ENCODE data around the gene DUS1L.

The DUS1L gene

GRCh38 chr17:82095777-82096708 is 30.4 kb upstream of the DUS1L start:
- peaks cover 6% of the 10 kb centered on the region; the same call in 1 of the 2 replicates for H4K20me1 ChIP-seq (ENCODE audit: insufficient read depth, low read length)

DNA sequence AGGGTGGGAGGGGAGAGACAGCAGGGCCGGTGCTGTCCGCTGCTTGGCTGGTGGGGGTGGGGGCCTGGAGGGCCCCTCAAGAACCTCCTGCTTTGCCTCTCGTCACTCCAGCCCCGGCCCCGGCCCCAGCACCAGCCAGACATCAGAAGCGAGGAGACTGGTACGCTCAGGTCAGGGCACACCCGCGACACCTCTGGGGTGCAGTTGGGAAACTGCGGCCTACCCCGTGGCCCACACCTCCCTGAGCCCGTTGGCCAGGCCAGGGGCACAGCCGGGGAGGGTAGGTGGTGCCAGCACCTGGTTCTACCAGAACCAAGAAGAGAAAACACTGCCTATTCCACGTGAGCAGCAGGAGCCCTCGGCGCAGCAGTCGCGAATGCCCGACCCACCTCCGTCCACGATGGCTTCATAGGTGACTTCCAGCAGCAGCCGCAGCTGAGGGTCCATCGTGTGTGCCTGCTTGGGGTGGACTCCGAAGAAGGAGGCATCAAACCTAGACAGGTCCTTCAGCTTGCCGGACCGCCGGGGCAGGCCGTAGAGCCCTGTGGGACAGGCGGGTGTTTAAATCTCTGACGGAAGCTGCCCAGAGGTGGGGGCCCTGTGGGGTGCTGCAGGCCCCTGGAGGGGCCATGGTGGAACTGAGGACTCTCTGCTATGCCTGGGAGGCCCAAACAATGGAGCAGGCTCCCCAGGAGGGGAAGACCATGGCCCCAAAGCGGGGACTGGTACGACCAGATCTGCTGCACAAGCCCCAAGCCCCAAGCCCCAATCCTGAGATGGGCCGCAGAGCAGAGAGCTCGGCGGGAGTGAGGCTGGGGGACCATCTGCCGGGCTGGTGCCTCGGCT is 29.6 kb upstream of the DUS1L start:
- DNase-seq = no peak
- peaks cover 60% of the 10 kb centered on the region for H3K79me2 ChIP-seq (ENCODE audit: low read length)
- H3K36me3 ChIP-seq (replicated peaks; ENCODE audit: insufficient read depth, low read length) = peaks cover 9% of the 10 kb centered on the region
- H3F3A ChIP-seq (ENCODE audit: insufficient read depth, low read length) = 0 out of 2 replicates have a peak, but pooled peaks cover 6% of the 10 kb centered on the region
- peaks cover 6% of the 10 kb centered on the region; the same call in 1 of the 2 replicates for H4K20me1 ChIP-seq (ENCODE audit: insufficient read depth, low read length)
- H2AFZ ChIP-seq (ENCODE audit: low read length) = no peak overlapping the region
- no peak overlapping the region for H3K9ac ChIP-seq (ENCODE audit: low read length)
- peaks cover 17% of the 10 kb centered on the region for H3K4me1 ChIP-seq (ENCODE audit: low read length)
- TF ChIP-seq EZH2phosphoT487 (IDR thresholded peaks at IDR 0.05; ENCODE audit: low read length) (no peak), EZH2 (optimal IDR thresholded peaks at IDR 0.05; ENCODE audit: low read depth, low read length) (no peak)
- TF ChIP-seq, protein P1, sequence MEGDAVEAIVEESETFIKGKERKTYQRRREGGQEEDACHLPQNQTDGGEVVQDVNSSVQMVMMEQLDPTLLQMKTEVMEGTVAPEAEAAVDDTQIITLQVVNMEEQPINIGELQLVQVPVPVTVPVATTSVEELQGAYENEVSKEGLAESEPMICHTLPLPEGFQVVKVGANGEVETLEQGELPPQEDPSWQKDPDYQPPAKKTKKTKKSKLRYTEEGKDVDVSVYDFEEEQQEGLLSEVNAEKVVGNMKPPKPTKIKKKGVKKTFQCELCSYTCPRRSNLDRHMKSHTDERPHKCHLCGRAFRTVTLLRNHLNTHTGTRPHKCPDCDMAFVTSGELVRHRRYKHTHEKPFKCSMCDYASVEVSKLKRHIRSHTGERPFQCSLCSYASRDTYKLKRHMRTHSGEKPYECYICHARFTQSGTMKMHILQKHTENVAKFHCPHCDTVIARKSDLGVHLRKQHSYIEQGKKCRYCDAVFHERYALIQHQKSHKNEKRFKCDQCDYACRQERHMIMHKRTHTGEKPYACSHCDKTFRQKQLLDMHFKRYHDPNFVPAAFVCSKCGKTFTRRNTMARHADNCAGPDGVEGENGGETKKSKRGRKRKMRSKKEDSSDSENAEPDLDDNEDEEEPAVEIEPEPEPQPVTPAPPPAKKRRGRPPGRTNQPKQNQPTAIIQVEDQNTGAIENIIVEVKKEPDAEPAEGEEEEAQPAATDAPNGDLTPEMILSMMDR (IDR thresholded peaks at IDR 0.05; ENCODE audit: low read length) = no peak
- no peaks in the 10 kb centered on the region for H3K9me3 ChIP-seq (replicated peaks; ENCODE audit: insufficient read depth, low read length)
- no peak overlapping the region for H3K4me2 ChIP-seq (ENCODE audit: low read depth, low read length)
- H3K4me3 ChIP-seq (ENCODE audit: low read length) = no peak overlapping the region
- no peaks in the 10 kb centered on the region for H3K27me3 ChIP-seq (replicated peaks; ENCODE audit: insufficient read depth, low read length)
- no peak overlapping the region for H3K27ac ChIP-seq (ENCODE audit: low read length)
- no peaks in the 10 kb centered on the region for H3K9me2 ChIP-seq (replicated peaks; ENCODE audit: insufficient read depth, low read length)

More at GRCh38 chr17:82095777-82096708, 30.4 kb upstream of the DUS1L start:
- Histone ChIP-seq H3K27me3 (replicated peaks; ENCODE audit: insufficient read depth, low read length) (no peaks in the 10 kb centered on the region), H3F3A (ENCODE audit: insufficient read depth, low read length) (0 out of 2 replicates have a peak, but pooled peaks cover 6% of the 10 kb centered on the region), H3K79me2 (ENCODE audit: low read length) (peaks cover 55% of the 10 kb centered on the region), H3K36me3 (replicated peaks; ENCODE audit: insufficient read depth, low read length) (peaks cover 9% of the 10 kb centered on the region), H3K4me3 (ENCODE audit: low read length) (peak overlapping the region; percentile 91; the same call in 1 of the 2 replicates), H3K9ac (ENCODE audit: low read length) (peak overlapping the region; percentile 90; the same call in 1 of the 2 replicates), H3K9me3 (replicated peaks; ENCODE audit: insufficient read depth, low read length) (no peaks in the 10 kb centered on the region), H3K4me1 (ENCODE audit: low read length) (peaks cover 17% of the 10 kb centered on the region), H3K4me2 (ENCODE audit: low read depth, low read length) (peak overlapping the region; percentile 99), H3K9me2 (replicated peaks; ENCODE audit: insufficient read depth, low read length) (no peaks in the 10 kb centered on the region), H3K27ac (ENCODE audit: low read length) (no peak overlapping the region), H2AFZ (ENCODE audit: low read length) (no peak overlapping the region)
- DNase-seq = no peak
- no peak for TF ChIP-seq EZH2phosphoT487 (IDR thresholded peaks at IDR 0.05; ENCODE audit: low read length)
- TF ChIP-seq, protein P1 (IDR thresholded peaks at IDR 0.05; ENCODE audit: low read length) = no peak
- TF ChIP-seq EZH2 (optimal IDR thresholded peaks at IDR 0.05; ENCODE audit: low read depth, low read length) = no peak

- Histone ChIP-seq H4K20me1 (ENCODE audit: insufficient read depth, low read length) (peaks cover 6% of the 10 kb centered on the region; the same call in 1 of the 2 replicates), H3K4me3 (ENCODE audit: low read length) (no peak overlapping the region), H3K27me3 (replicated peaks; ENCODE audit: insufficient read depth, low read length) (no peaks in the 10 kb centered on the region), H3K36me3 (replicated peaks; ENCODE audit: insufficient read depth, low read length) (peaks cover 14% of the 10 kb centered on the region), H3K4me2 (ENCODE audit: low read depth, low read length) (no peak overlapping the region), H3K9ac (ENCODE audit: low read length) (no peak overlapping the region), H3K9me2 (replicated peaks; ENCODE audit: insufficient read depth, low read length) (no peaks in the 10 kb centered on the region), H3K79me2 (ENCODE audit: low read length) (peaks cover 57% of the 10 kb centered on the region), H3K4me1 (ENCODE audit: low read length) (peaks cover 10% of the 10 kb centered on the region; the same call in 1 of the 2 replicates), H2AFZ (ENCODE audit: low read length) (no peak overlapping the region), H3K9me3 (replicated peaks; ENCODE audit: insufficient read depth, low read length) (no peaks in the 10 kb centered on the region), H3K27ac (ENCODE audit: low read length) (no peak overlapping the region), H3F3A (ENCODE audit: insufficient read depth, low read length) (no peaks in the 10 kb centered on the region)
- TF ChIP-seq EZH2 (optimal IDR thresholded peaks at IDR 0.05; ENCODE audit: low read depth, low read length) (no peak), EZH2phosphoT487 (IDR thresholded peaks at IDR 0.05; ENCODE audit: low read length) (no peak)
- TF ChIP-seq, protein P1 (IDR thresholded peaks at IDR 0.05; ENCODE audit: low read length) = no peak
- DNase-seq = no peak
Measured at GRCh38 chr17:82092995-82093751, 27.6 kb upstream of the DUS1L start.
